T-helper 17 cell (primary cell): Measurements from ENCODE around the gene UBE2D2. TPM values are rescaled to one million over a fixed set of nuclear protein-coding genes. Genes with fewer than 3 reads are reported as not detected.

Source experiments
- ATAC-seq: fragments of 150-1000 bp; cut with Tn5 transposase; 2 replicates; pipeline ENCODE4 v1.10.0; 2021; ENCODE audit warnings: mild to moderate bottlenecking, moderate library complexity
- DNase-seq, 3 donors: peaks; one replicate each; pipeline versions ENCODE4 v3.0.0 to v3.0.0-alpha.2; 2020 to 2021
- H3K9me3 ChIP-seq: one replicate; pipeline ENCODE4 v1.7.0; 2013; ENCODE audit warnings: low read length, mild to moderate bottlenecking; ENCODE audit not compliant: control insufficient read depth, poor library complexity, severe bottlenecking
- H3K27ac Mint-ChIP-seq: one replicate; pipeline ENCODE4 v1.8.0; 2022; ENCODE audit warnings: mild to moderate bottlenecking, moderate library complexity, mixed read lengths
- H3K27me3 Mint-ChIP-seq: one replicate; pipeline ENCODE4 v1.8.0; 2022; ENCODE audit warnings: mixed read lengths
- H3K36me3 Mint-ChIP-seq: one replicate; pipeline ENCODE4 v1.8.0; 2022; ENCODE audit warnings: low read depth, mixed read lengths
- H3K4me1 Mint-ChIP-seq: one replicate; pipeline ENCODE4 v1.8.0; 2022; ENCODE audit warnings: mild to moderate bottlenecking, mixed read lengths
- H3K4me3 Mint-ChIP-seq: one replicate; pipeline ENCODE4 v1.8.0; 2022; ENCODE audit warnings: mild to moderate bottlenecking, moderate library complexity, mixed read lengths
- total RNA-seq, 4 donors: library from RNA in 2 of 4; stranded (reverse) in 2 of 4; gene quantifications; one replicate each; pipeline ENCODE4 v1.2.3 and lab custom pipeline; 2022 to 2026

The UBE2D2 gene
- total RNA-seq, 2 donors from 2014 or later, result 153 to 165 TPM

- ATAC-seq, result no peak
- no peak overlapping the region for H3K4me3 Mint-ChIP-seq
These were observed 92.5 kb downstream of the UBE2D2 start for GRCh38 chr5:139653616-139654015.

GRCh38 chr5:139654464-139654863 lies 93.3 kb downstream of the UBE2D2 start:
- no peak for DNase-seq
- peaks cover 38% of the 10 kb centered on the region for H3K27me3 Mint-ChIP-seq
- no peaks in the 10 kb centered on the region for H3K9me3 ChIP-seq
- H3K4me1 Mint-ChIP-seq, result peaks cover 27% of the 10 kb centered on the region
- no peak for ATAC-seq
- H3K4me3 Mint-ChIP-seq, result no peak overlapping the region
- no peak overlapping the region for H3K27ac Mint-ChIP-seq
- peaks cover 8% of the 10 kb centered on the region for H3K36me3 Mint-ChIP-seq

More at GRCh38 chr5:139653616-139654015, 92.5 kb downstream of the UBE2D2 start:
- no peak for DNase-seq
- H3K27ac Mint-ChIP-seq, result no peak overlapping the region
- peaks cover 40% of the 10 kb centered on the region for H3K27me3 Mint-ChIP-seq
- peaks cover 27% of the 10 kb centered on the region for H3K4me1 Mint-ChIP-seq
- H3K9me3 ChIP-seq, result no peaks in the 10 kb centered on the region
- H3K36me3 Mint-ChIP-seq, result peaks cover 8% of the 10 kb centered on the region

- DNase-seq (no peak), ATAC-seq (no peak)
- H3K27ac Mint-ChIP-seq, result no peak overlapping the region
- peaks cover 22% of the 10 kb centered on the region for H3K4me1 Mint-ChIP-seq
- peaks cover 33% of the 10 kb centered on the region for H3K27me3 Mint-ChIP-seq
- H3K9me3 ChIP-seq, result no peaks in the 10 kb centered on the region
- H3K36me3 Mint-ChIP-seq, result peaks cover 5% of the 10 kb centered on the region
- H3K4me3 Mint-ChIP-seq, result no peak overlapping the region
These were observed 93.8 kb downstream of the UBE2D2 start for GRCh38 chr5:139654871-139655491.

GRCh38 chr5:139655727-139656271 lies 94.7 kb downstream of the UBE2D2 start:
- DNase-seq (no peak), ATAC-seq (no peak)
- Mint-ChIP-seq H3K27me3 (peaks cover 31% of the 10 kb centered on the region), H3K27ac (no peak overlapping the region), H3K4me1 (peaks cover 17% of the 10 kb centered on the region), H3K4me3 (no peak overlapping the region), H3K36me3 (peaks cover 5% of the 10 kb centered on the region)
- H3K9me3 ChIP-seq, result no peaks in the 10 kb centered on the region

DNA sequence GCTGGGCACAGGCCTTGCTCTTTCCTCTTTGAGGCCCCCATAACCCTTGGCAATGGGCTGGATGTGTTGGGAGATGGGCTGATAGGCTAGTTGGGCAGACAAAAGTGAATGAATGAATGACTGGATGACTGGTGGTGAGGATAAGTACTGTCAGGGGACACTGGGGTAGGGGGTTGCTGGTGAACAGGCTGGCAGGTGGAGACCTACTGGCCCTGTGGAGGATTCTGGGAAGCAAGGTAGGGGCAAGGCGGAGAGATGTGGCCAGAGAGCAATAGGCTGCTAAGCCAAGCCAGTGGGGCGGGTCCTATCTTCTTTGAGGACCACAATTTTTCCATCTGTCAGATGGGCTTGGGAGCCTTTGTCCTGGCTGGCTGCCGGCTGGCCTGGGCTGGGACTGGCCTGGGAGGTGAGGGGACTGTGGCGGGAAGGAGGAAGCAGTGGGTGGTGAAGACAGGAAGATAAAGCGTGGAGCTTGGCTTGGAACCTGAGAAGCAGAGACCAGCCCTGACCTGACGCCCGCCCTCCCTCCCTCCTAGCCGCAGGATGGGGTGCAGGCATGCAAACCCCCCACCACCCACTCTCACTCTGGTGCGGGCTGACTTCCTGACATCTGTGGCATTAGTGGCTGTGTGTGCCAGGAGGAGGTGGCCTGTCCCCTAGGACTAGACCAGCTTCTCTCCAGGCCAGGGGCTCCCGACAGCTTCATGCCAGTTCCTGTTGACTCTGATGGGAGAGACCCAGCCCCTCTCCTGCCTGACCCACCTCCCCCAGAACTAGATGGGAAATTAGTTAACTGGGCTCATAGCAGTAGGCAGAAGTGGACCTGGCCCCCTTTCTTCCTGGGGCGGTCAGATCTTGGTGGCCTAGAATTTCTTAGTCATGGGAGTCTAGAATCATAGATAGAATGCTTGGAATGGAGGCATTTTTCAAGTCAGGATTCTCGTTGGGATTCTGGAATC lies 96.5 kb downstream of the UBE2D2 start:
- H3K27ac Mint-ChIP-seq, result no peak overlapping the region
- peaks cover 2% of the 10 kb centered on the region for H3K36me3 Mint-ChIP-seq

DNA sequence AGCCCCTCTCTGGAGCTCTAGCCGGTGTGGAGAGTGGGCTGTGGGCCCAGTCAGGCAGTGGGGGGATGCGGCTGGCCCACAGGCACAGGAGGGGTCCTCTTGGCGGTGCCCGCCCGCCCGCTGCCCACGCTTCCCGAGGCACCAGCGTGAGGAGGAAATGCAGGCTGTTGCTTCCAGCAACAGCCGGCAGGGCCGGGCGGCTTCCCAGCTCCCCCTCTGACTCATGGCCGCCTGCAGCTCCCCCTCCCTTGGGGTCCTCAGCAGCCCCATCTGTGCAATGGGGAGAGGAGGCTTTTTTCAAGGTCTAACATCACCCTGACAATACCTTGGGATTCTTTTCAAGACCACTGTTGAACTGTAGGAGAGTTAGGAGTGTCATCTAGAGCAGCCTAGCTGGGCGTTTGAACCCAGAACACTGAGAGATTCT lies 97.4 kb downstream of the UBE2D2 start:
- no peak for DNase-seq
- peaks cover 7% of the 10 kb centered on the region for H3K27me3 Mint-ChIP-seq
- peaks cover 9% of the 10 kb centered on the region for H3K4me1 Mint-ChIP-seq
- H3K27ac Mint-ChIP-seq, result no peak overlapping the region
- H3K9me3 ChIP-seq, result no peaks in the 10 kb centered on the region
- no peak for ATAC-seq
- no peak overlapping the region for H3K4me3 Mint-ChIP-seq
- H3K36me3 Mint-ChIP-seq, result no peaks in the 10 kb centered on the region

More for the DNA sequence above, 96.5 kb downstream of the UBE2D2 start:
- DNase-seq, result no peak
- no peak for ATAC-seq
- H3K4me1 Mint-ChIP-seq, result peaks cover 11% of the 10 kb centered on the region
- no peak overlapping the region for H3K4me3 Mint-ChIP-seq
- H3K27me3 Mint-ChIP-seq, result peaks cover 16% of the 10 kb centered on the region
- H3K9me3 ChIP-seq, result no peaks in the 10 kb centered on the region

DNA sequence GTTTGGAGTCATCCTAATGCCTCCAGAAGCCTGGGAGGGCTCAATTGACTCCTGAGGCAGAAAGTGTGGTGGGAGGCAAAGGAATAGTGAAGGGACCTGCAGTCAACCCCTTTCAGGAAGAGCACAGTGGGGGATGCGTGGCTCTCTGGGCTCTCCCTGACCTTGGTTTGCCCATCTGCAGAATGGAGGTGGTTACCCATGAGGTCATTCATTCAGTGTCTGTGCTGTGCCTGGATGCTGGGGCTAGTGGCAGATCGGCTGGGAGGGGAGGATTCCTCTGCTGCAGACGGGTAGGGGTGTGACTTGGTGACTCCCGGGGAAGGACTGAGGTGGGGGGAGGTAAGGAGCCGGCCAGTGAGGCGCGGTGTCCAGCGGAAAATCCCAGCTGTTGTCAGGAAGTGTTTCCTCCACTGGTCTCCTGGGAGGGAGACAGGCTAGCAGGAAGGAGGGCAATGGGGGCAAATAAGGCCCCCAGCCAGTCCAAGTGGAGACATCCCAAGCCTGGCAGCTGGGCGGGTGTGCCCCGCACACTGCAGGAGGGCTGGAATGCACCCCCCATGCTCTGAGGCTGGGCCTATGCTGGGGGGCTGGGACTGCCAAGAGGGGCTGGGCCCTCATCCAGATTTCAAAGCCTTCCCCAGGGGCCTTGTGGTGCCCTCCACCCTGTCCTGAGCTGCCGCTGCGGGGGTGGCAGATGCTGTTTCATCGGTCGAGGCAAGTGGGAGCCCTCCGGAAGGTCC lies 98.0 kb downstream of the UBE2D2 start:
- H3K27me3 Mint-ChIP-seq, result peaks cover 3% of the 10 kb centered on the region
- H3K36me3 Mint-ChIP-seq, result no peaks in the 10 kb centered on the region
- DNase-seq (no peak), ATAC-seq (no peak)
- H3K4me1 Mint-ChIP-seq, result peaks cover 9% of the 10 kb centered on the region
- no peaks in the 10 kb centered on the region for H3K9me3 ChIP-seq
- peak overlapping the region; percentile 67 for H3K4me3 Mint-ChIP-seq
- no peak overlapping the region for H3K27ac Mint-ChIP-seq

- Mint-ChIP-seq H3K4me1 (peaks cover 9% of the 10 kb centered on the region), H3K27me3 (no peaks in the 10 kb centered on the region), H3K4me3 (no peak overlapping the region), H3K27ac (no peak overlapping the region), H3K36me3 (no peaks in the 10 kb centered on the region)
- DNase-seq, result no peak
- ATAC-seq, result no peak
- H3K9me3 ChIP-seq, result no peaks in the 10 kb centered on the region
These were observed 98.6 kb downstream of the UBE2D2 start for GRCh38 chr5:139659695-139660101.

- Mint-ChIP-seq H3K4me1 (peaks cover 9% of the 10 kb centered on the region), H3K27me3 (no peaks in the 10 kb centered on the region), H3K36me3 (no peaks in the 10 kb centered on the region), H3K27ac (no peak overlapping the region), H3K4me3 (no peak overlapping the region)
- no peak for ATAC-seq
- H3K9me3 ChIP-seq, result no peaks in the 10 kb centered on the region
- no peak for DNase-seq
These were observed 99.2 kb downstream of the UBE2D2 start for GRCh38 chr5:139660105-139660922.

DNA sequence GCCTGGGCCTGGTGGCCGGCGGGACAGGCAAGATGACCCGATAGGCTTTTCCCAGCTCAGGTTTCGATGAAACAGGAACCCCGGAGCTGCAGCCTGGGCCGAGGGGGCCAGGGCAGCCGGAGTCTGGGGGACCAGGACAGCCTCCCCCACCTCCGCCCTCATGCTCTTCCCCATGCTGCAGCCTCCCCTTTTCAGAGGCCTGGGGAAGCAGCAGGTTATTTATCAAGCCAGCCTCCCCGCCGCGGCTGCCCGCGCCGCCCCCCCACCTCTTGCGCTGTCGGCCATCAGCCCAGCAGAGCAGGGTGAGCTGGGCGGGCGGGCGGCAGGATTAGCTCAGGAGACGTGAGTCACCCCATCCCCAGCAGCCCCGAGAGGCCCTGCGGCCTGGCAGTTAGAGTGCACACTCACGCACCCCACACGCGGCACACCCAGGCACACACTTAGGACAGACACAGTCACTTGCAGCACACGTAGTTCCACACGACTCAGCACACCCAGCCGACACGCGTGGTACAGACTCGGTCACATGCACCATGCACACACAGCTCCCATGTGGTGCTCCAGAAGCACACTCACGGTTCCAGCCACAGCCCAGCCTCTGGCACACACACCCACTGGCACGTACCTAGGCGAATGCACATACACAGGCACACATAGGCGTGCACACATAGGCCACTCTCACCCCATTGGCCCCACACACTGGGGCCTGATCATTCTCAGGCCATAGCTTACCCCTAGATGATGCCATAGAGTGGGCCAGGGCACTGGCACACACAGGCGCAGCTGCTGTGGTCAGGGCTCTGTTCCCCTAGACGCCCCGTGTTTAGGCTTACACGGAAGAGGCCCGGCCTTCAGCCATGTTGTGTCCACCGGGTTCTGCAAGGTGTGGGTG lies 100.0 kb downstream of the UBE2D2 start:
- Mint-ChIP-seq H3K4me3 (no peak overlapping the region), H3K36me3 (no peaks in the 10 kb centered on the region), H3K27me3 (no peaks in the 10 kb centered on the region), H3K4me1 (peaks cover 9% of the 10 kb centered on the region), H3K27ac (no peak overlapping the region)
- ATAC-seq, result peak; percentile 54
- no peak for DNase-seq
- no peaks in the 10 kb centered on the region for H3K9me3 ChIP-seq

DNA sequence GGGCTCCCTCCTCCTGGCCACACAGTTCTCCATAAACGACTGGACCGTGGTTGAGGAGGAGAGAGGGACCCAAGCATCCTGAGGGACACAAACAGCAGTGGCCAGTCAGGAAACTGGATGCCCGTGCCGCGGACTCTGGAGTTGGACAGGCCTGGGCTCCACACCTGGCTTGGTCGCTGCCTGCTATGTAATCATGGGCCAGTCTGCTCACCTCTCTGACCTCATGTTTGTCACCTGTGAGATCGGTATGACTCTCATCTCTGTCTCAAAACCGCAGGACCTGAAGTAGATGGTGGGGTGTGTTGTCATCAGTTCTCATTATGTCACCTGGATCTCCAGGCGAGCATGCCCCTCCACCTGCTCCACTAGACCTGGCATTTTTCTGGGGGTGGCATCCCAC lies 101.5 kb downstream of the UBE2D2 start:
- Mint-ChIP-seq H3K4me1 (peaks cover 13% of the 10 kb centered on the region), H3K27me3 (no peaks in the 10 kb centered on the region), H3K4me3 (no peak overlapping the region), H3K36me3 (no peaks in the 10 kb centered on the region), H3K27ac (no peak overlapping the region)
- H3K9me3 ChIP-seq, result no peaks in the 10 kb centered on the region
- ATAC-seq (no peak), DNase-seq (no peak)
